Dedifferentiated amniotic fluid mesenchymal stem cell (primary cell): ENCODE results near the gene FAM118B.

Experiments used
- DNase-seq: peaks from one replicate; pipeline ENCODE4 v3.0.0-alpha.2; 2016; ENCODE audit errors: extremely low spot score

Gene FAM118B

GRCh38 chr11:126211236-126212088, at the start of gene FAM118B, which contains the start of gene RPUSD4:
Gene FAM118B, plus strand, starts transcription at chr11:126211782. Its CDS starts 23,220 bp downstream, at chr11:126235002.
Gene RPUSD4, minus strand, starts transcription at chr11:126211650. Its CDS starts 12 bp downstream, at chr11:126211638.
- peak; percentile 97 for DNase-seq

DNA sequence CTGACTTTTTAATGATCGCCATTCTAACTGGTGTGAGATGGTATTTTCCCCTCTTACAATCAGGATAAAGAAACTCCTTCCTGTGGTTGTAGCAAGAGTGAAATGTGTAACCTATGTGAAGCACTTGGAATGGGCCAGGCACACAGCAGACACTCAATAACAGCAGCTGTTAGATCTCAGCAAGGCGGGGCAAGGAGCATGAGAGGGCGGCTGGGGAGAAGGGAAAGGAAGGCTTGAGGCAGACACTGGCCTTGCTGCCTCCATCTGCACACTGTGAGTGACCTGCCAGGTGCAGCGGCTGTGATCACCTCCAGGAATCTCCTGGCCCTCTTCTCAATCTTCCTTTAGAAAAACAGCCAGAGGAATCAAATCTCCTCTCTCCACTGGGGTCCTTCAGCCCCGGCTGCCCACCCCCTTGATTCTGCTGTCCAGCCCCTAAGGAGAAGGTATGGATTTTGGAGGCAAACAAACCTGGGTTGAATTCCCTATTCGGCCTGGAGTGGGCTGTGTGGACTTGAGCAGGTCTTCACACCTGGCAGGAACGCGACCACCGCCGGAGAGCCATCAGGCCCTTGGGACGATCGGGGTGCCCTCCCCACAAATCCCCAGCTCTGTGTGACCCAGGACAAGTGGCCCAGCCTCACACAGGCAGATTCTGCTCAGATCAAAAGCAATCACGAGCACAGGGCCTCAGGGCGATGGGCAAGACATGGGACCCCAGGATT, 49.1 kb upstream of the FAM118B start:
- no peak for DNase-seq

- DNase-seq = peak; percentile 77
Measured at GRCh38 chr11:126163074-126163700, 48.4 kb upstream of the FAM118B start.

DNA sequence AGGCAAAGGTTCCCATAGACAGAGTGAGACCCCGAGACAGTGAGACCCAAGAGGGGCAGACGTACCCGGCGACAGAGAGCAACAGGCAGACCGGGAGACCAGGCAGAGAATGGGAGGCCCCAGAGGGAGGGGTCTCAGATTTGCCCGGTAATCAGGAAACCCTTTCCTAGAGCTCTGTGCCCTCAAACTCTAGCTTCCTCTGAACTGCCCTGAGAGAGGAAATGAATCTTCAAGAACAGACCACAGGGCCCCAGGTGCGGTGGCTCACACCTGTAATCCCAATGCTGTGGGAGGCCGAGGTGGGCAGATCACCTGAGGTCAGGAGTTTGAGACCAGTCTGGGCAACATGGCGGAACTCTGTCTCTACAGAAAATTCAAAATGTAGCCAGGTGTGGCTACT, 47.8 kb upstream of the FAM118B start:
- DNase-seq = no peak

- no peak for DNase-seq
Measured at GRCh38 chr11:126164781-126165180, 46.8 kb upstream of the FAM118B start.

- DNase-seq = no peak
Measured at GRCh38 chr11:126165311-126165720, 46.3 kb upstream of the FAM118B start.

DNA sequence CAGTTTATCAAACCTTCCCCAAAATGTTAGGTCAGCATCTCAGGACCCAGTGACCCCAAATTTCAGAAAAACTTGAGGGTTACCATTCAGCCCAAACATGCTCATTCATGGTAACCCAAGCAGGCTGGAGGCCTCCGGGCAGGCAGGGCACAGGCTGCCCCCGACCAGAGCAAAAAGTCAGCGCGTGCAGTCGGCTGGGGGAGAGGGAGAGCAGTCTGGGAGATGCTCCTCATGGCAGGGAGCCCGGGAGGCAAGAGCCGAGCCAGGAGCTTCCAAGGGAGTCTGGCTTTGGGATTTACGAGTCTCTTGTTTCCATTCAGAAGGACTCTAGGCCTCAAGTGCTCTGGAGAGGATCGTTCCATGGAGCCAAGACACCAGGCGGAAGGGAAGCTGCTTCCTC, 45.8 kb upstream of the FAM118B start:
- DNase-seq = no peak

- no peak for DNase-seq
Measured at GRCh38 chr11:126166413-126166812, 45.2 kb upstream of the FAM118B start.

DNA sequence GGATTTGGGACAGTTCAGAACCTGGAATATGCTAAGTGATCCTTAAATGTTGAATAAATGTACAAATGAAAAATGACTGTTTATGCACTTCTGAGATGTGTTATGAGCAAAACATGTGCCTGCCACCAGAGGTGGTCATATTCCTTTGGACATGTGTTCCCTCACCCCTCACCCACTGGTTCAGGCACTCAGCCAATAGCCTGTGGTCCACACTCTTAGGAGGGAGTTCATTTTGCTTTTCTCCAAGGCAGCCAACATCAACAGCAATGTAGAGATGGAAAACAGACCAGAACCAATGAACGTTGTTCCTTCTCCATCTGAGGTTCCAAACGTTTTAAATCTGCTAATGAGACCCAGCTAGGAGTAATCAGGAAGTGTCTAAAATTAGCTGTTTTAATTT, 44.1 kb upstream of the FAM118B start:
- no peak for DNase-seq

GRCh38 chr11:126169291-126169690, 42.3 kb upstream of the FAM118B start:
- DNase-seq = no peak

- DNase-seq = no peak
Measured at GRCh38 chr11:126172596-126173038, 39.0 kb upstream of the FAM118B start.

DNA sequence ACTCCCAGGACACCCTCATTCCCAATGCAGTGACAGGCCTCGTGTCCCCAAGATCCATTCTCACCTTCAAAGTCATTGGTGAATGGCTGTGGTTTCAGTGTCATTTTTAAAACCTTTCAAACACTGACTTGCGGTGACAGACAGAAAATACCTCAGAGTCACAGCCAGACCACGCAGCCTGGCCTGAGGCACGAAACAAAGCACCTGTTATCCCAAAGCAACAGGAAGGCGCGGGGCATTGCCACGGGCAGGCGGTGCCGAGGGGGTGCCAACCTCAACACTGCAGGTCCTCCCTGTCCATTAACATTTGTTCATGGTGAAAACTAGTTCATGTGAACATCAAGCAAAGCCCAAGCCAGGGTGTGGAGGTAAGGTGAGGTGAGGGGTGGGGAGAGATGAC, 38.3 kb upstream of the FAM118B start:
- no peak for DNase-seq

GRCh38 chr11:126174816-126175215, 36.8 kb upstream of the FAM118B start:
- no peak for DNase-seq

- no peak for DNase-seq
Measured at GRCh38 chr11:126175393-126175792, 36.2 kb upstream of the FAM118B start.

- no peak for DNase-seq
Measured at GRCh38 chr11:126176853-126177470, 34.6 kb upstream of the FAM118B start.

DNA sequence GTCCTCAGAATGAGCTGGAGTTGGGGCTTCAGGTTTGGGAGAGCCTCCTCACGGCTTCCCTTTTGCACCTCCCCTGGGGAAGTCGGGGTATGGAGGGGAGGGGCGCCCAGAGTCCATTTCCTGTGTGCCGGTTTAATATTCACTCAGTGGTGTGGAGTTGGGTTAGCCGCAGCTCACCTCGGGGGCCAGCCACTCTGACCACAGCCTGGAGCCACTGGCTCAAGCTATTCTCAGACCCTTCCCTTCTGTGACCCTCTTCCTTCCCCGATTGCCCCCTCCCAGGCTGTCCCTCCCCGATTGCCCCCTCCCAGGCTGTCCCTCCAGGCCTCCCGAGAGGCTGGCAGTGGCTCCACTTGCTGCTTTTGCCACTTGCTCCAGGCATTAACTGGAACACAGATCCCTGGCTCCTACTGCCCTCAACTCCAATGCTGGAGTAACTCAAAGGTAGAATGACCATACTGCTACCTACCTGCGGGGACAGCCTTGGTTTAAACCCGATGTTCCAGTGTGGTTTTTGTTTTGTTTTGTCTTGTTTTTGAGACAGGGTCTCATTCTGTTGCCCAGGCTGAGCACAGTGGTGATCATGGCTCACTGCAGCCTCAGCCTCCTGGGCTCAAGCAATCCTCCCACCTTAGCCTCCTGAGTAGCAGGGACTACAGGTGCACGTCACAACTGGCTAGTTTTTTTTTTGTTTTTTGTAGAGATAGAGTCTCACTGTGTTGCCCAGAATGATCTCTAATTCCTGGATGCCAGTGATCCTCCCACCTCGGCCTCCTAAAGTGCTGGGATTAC, 29.4 kb upstream of the FAM118B start:
- no peak for DNase-seq

GRCh38 chr11:126182787-126183445, 28.7 kb upstream of the FAM118B start:
- DNase-seq = no peak

DNA sequence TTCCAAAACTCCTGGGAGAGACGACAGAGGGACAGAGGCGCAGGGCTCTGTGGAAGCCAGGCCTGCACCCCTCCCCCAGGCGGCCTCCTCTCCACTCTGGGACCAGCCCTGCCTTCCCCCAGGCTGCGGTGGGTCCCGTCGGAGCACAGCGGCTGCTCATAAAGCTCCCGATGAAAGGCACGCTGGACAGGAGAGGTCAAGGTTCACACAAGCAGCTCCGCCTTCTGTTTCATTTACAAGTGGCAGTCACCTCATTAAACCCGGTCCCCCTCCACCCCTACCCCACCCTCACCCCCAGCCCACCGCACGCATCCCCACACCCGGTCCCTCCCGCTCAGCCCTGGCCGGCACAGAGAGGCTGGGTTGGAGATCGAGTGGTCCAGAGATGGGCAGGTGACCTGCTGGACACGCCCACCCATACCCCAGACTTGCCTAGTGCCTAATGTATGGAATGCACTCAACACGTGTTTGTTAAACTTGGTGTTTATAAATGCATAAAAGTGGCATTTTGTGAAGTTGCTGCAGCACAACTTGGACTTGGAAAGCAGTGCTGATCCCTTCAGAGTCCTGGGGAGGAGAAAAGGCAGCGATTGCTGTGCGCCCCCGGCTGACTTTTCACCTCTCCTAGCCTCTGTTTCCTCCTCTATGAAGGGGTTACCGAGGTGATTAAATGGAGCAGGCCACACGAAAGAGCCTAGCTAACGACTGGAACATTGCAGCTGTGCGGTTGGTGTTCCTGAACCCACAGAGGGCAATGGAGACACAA, 26.1 kb upstream of the FAM118B start:
- no peak for DNase-seq

GRCh38 chr11:126186025-126186698, 25.4 kb upstream of the FAM118B start:
- DNase-seq = no peak
